Forelimb muscle (tissue), 1 donor: ENCODE measurements around the gene ADGRG7. TPM values are rescaled to one million over a fixed set of nuclear protein-coding genes. Genes with fewer than 3 reads are reported as not detected.
A peak's percentile ranks its signal among the peaks of the same experiment; 100 is the strongest.
"Not testable (repeated sequence)": the region's sequence is repeated elsewhere in the genome, so short reads cannot be mapped to it uniquely, and the experiment has no call there.

Source experiments
- DNase-seq: peaks from one replicate; pipeline ENCODE4 v3.0.0-alpha.2; 2013; ENCODE audit warnings: low read depth
- polyA plus RNA-seq: library from polyadenylated mRNA; unstranded; fragments of 120-200 nt; gene quantifications from one replicate; pipeline ENCODE4 v1.2.1, GENCODE V29; 2013; ENCODE audit not compliant: insufficient read length

ADGRG7 gene
- polyA plus RNA-seq = not detected

DNA sequence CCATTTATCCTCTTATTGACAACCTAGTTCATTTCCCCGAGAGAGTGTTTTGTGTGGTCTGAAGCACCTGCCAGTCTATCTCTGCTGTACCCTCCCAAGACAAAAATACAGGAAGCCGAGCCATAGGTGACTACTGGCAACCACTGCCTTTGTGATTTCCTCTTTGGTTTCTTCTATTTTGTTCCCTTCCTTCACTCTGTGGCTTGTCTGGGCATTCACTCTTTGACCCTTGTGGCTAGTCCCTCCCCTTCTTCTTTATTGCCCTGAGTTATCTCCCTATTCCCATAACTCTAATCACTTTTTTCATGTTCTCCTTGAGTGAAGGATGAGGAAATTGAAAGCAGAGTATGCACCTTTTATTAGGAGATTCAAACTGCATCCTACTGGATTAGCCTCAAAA lies at the start of gene ADGRG7:
Gene ADGRG7, plus strand, starts transcription at position 297 of the 400 bp plus-strand sequence. CDS start 256 bp downstream, outside the sequence.
- no peak for DNase-seq

GRCh38 chr3:100560426-100560825 lies 49.0 kb upstream of the ADGRG7 start:
- DNase-seq = no peak

DNA sequence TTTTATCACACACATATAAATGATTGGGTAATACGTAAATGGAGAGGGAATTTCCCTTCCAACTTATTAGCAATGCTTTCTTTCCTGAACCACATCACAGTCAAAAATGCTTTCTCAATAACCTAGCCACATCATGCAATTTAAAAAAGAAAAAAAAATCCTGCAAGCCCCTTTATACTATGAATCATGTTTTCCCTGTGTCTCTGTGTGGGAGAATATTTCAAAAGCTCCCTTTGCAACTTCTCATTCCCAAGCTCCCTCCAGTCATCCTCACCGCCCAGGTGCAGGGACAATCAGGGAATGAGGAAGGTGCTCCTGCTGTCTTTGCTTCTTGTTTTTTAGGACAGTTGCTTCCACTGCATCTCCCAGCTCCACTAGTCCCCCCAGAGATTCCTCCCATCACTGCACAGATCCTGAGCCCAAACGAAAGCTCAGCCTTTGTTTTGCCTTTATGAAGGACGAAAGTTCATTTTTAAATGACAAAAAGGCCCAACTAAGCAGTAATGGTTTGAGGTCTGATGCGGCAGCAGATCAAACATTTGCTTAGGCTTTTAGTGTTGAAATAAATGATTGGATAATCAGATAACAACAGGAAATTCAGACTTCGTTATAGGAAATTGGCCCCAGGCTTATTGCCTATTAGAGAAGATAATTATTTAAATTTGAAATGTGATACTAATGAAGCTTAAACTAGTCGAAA lies 47.8 kb upstream of the ADGRG7 start:
- DNase-seq = no peak

- no peak for DNase-seq
These were observed 47.1 kb upstream of the ADGRG7 start for GRCh38 chr3:100562224-100562857.

DNA sequence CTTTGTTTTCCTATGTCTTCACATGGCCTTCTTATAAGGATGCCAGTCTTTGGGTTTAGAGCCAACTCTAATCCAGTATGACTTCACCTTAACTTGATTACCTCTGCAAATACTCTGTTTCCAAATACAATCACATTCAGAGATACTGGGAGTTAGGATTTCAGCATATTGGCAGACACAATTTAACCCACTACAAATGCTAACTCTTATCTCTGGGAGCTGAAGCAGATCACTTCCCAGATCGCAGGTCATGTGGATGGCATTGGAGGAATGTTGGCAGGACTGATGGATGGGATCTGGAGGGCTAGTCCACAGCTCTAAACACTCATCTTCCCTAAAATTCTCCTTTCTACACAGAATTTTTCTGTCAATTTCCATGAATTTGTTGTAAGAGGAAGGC lies 46.2 kb upstream of the ADGRG7 start:
- DNase-seq = no peak

GRCh38 chr3:100563652-100564211 lies 45.7 kb upstream of the ADGRG7 start:
- DNase-seq = no peak

DNA sequence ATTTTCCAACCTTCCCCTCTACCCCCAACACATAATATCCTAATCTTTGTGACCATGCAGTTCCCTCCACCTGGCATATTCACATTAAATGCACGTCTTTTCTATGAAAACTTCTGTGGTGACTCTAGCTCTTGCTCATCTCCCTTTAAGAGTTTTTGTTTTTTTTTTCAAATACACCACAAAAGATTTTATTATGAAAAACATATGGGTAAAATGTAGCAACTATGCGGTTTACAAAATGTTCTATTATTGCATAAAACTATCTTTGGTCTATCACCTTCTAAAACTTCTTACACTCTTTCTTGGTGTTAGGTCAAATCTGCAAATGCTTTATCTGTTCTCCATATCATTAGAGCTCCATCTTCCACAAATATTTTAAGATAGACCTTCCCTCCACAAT lies 38.6 kb upstream of the ADGRG7 start:
- no peak for DNase-seq

GRCh38 chr3:100574536-100574935 lies 34.9 kb upstream of the ADGRG7 start:
- no peak for DNase-seq

DNA sequence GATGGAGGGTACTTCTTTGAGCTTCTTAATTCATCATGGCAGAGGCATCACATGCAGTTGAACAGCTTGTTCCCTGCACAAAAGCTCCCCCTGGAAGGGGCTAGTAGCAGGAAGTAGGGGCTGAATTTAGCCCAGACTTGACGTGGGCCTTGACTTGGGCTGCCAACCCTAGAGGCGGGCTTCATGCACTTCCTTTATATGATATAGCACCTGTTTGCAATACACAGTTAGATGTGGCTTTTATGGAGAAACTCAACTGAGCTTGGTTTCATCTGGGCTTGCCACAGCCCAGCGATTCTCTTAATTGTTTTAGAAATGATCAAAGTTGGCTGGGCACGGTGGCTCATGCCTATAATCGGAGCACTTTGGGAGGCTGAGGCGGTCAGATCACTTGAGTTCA lies 33.7 kb upstream of the ADGRG7 start:
- DNase-seq = no peak

DNA sequence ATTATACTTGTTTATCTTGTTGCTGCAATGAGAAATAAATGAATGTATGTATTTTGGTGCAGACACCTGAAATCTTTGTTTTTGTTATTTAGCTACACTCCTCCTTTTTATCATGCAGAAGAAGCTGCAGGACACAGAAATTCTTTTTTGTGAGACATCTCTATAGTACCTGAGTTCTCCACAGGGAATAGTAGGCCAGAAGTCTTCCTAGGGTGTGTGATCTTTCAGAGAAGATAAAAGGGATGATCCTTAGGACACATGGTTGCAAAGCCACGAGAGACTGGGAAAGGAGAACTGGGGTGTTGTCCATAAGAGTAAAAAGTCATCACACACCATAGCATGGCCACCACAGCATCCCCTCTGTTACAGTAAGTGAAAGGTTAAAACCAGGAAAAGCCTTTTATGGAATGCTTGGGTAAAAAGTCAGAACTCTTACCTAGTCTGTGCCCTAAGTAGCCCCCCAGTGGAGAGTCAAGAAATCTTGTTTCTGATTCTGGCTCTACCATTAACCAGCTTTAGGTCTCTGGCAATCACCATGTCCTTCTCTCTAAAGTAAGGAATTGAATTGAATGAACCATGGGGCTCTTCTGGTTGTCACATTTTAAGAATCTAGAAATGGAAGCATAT lies 31.9 kb upstream of the ADGRG7 start:
- DNase-seq = no peak

DNA sequence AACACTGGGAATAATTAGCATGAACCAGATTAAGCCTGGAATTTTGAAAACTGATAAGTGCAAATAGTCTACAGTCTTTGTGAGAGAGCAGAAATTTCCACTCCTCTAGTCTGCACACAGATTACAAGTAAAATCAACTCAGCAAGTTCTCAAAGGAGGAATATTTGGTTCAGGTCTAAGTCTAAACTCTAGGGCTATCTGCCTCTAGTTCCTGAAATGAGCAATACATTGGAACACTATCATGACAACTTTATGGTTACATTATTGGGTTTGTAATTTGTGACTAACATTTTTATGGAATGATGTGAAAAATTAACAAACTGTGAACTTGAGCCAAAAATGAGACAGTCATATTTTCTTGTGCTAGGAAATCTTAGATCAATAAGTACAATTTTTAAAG lies 30.8 kb upstream of the ADGRG7 start:
- DNase-seq = no peak

DNA sequence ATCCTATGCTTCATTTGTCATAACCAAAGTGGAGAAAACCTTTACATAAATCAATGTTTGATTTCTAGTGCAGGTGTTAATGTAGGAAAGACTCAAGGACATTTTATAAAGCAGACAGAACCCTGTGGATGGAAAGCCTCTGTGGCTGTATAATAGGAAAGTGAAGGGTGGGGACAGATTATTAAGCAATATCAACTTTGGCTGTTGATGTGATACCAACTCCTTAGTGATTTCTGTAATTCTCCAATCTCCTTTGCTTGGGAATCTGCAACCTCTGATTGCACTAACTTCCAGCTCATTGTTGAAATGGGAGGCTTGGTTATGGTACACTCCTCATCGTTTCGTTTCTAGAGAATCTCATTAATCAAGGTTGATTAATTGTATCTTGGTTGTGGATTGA lies 29.3 kb upstream of the ADGRG7 start:
- no peak for DNase-seq

GRCh38 chr3:100581650-100582049 lies 27.8 kb upstream of the ADGRG7 start:
- no peak for DNase-seq

- DNase-seq = not testable (repeated sequence)
These were observed 27.2 kb upstream of the ADGRG7 start for GRCh38 chr3:100582157-100582556.

GRCh38 chr3:100584101-100584660 lies 25.2 kb upstream of the ADGRG7 start:
- no peak for DNase-seq

- no peak for DNase-seq
These were observed 22.6 kb upstream of the ADGRG7 start for GRCh38 chr3:100586832-100587231.

DNA sequence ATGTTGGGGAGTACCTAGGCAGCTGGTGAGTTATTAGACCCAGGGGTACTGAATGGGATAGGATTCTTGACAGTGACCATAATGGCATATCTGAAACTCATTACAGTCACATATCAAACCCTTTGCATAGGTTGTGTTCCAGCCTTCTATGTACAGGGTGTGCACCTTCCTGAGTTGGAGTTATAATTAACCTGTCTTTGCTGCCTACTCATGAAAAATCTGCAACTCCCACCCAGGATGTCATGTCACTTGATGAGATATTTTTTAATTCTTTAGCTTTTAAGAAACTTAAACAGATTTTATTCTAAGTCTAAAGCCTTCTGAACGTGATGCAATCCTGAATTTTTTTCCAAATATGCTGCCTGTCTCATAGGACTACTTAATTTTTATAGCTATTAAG lies 21.1 kb upstream of the ADGRG7 start:
- no peak for DNase-seq

DNA sequence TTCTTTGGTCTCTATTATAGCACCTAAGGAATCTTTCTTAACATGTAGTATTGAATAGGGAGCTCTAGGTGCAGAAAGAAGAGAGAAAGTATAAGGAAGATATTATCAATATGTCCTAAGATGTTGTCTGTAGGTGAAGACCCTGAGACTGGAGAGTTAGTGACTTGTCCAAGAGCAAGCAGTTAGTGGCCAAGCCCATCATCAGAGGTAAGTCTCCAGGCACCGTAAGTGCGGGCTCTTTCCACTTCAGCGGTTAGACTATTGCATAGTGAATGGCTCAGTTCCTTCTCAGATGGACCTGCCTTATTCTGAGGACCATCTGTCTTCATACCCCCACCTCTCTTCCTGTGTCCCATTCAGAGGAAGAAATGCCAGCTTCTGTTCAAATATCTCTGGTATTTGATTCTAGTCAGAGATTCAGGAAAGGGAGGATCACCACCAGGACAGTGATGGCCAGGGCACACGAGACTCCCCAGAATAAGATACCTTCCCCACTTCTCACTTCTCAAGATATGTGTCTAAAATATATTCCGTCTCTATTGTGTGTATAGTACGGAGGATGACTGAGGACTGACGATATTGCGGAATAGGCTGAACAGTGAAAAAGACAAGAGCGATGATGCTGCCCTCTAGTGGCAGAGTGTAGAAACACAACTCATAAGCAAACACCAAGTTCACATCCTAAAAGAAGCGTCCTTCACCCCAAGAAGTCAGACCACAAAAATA lies 19.1 kb upstream of the ADGRG7 start:
- DNase-seq = peak; percentile 70

DNA sequence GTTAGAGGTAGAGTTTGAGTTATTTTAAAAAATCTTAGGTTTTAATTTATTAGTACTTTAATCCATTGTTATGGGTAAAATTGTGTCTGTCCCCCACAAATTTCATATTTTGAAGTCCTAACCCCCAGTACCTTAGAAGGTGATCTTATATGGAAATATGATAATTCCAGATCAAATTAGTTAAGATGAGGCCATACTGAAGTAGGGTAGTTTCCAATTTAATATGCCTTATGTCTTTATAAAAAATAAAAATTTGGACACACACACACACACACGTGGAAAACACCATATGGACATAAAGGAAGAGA lies 18.6 kb upstream of the ADGRG7 start:
- DNase-seq = no peak

DNA sequence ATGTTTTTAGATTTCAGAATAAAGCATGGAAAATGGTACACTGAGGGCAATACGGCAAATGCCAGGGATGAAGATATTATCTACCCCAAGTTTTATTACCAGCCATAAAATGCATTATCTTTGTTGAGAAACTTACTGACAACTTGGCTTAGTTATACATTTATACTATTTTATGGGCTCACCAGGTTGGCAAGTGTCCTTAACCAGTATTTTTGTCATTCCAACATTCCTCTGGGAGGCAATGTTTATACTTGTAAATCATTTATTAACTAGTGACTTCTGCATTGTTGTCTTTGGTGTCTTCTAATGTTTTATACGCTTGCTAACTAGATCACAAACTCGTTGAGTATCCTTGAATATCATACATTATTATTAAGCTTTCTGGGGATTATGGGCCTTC lies 18.0 kb upstream of the ADGRG7 start:
- no peak for DNase-seq

DNA sequence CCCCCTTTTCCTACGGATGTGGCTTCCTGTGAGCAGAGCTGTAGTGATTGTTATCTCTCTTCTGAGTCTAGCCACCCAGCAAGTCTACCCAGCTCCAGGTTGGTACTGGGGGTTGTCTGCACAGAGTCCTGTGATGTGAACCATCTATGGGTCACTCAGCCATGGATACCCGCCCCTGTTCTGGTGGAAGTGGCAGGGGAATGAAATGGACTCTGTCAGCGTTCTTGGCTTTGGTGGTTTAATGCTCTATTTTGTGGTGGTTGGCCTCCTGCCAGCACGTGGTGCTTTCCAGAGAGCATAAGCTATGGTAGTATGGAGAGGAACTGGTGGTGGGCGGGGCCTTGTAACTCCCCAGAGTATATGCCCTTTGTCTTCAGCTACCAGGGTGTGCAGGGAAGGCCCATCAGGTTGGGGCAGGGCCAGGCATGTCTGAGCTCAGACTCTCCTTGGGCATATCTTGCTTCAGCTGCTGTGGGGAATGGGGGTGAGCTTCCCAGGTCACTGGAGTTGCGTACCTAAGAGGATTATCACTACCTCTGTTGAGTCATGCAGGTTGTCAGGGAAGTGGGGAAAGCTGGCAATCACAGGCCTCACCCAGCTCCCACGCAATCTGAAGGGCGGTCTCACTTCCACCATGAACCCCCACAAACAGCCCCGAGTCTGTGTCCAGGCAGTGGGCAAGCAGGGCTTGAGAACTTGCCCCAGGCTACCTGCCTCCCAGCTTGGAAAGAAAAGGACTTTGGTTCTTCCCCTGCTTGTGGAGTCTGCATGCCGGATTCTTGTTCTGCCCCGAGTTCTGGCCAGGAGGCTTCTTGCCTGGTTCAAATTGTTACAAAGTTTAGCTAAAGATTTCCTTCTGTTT lies 9.0 kb upstream of the ADGRG7 start:
- no peak for DNase-seq
